T-helper 1 cell (primary cell): ENCODE results near the gene RUVBL1.

Experiments used
- DNase-seq, 5 donors: peaks; one replicate each; pipeline ENCODE4 v3.0.0-alpha.2; 2012 to 2020

RUVBL1 gene

GRCh38 chr3:128066676-128067075, 56.9 kb downstream of the RUVBL1 start:
- DNase-seq = no peak

GRCh38 chr3:128066114-128066513, 57.5 kb downstream of the RUVBL1 start:
- DNase-seq = no peak

DNA sequence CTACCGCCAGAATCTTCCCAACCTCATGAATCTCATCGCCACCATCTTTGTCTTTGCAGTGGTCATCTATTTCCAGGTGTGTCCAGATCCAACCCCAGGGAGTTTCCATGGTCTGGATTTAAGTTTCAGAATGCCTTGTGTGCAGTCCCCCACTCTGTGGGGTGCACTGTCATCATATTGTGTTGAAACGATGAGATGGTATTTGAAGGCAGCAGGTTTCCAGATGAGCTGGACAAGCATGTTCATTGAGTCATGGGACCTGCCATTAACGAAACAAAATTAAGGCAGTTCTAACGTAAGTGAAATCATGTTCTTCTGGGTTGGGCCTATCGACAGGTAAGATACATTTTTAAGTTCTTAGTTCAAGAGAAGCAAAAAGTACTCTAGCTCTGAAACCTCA, 58.6 kb downstream of the RUVBL1 start:
- no peak for DNase-seq

- no peak for DNase-seq
Measured at GRCh38 chr3:128063865-128064264, 59.7 kb downstream of the RUVBL1 start.

DNA sequence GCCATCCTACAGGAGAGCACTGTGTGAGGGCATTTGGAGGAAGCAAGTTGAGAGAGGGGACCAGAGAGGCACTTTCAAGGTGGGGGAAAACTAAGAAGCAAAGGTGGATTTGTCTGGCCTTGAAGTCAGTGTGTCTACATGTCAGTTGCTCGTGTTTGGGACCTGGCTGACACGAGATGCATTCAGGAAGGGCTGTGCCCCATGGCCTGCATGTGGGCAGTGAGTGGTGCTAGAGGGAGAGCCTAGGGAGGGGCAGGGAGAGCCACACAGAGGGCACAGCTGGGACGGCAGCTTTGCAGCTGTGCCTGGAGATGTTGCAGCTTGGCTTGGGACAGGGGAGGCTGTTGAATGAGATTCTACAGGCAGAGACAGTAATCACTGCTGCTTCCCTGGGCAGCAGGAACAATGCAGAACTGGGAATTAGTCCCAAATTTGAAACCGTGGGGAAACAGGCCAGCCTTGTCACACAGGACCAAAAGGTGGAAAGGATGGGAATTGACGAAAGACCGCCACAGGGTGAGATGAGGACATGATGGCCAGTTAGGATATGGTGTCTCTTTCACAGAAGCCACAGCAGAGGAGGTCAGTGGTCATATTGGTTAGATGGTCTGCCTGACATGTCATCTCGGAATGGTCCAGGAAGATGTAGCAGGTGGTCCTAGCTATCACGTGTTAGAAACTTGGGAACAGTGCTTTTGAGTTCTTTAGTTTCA, 61.4 kb downstream of the RUVBL1 start:
- no peak for DNase-seq

- DNase-seq = no peak
Measured at GRCh38 chr3:128060473-128061381, 62.9 kb downstream of the RUVBL1 start.

- no peak for DNase-seq
Measured at GRCh38 chr3:128056258-128056657, 67.4 kb downstream of the RUVBL1 start.

GRCh38 chr3:128054367-128054766, 69.2 kb downstream of the RUVBL1 start:
- DNase-seq = no peak

GRCh38 chr3:128053614-128054013, 70.0 kb downstream of the RUVBL1 start:
- no peak for DNase-seq

DNA sequence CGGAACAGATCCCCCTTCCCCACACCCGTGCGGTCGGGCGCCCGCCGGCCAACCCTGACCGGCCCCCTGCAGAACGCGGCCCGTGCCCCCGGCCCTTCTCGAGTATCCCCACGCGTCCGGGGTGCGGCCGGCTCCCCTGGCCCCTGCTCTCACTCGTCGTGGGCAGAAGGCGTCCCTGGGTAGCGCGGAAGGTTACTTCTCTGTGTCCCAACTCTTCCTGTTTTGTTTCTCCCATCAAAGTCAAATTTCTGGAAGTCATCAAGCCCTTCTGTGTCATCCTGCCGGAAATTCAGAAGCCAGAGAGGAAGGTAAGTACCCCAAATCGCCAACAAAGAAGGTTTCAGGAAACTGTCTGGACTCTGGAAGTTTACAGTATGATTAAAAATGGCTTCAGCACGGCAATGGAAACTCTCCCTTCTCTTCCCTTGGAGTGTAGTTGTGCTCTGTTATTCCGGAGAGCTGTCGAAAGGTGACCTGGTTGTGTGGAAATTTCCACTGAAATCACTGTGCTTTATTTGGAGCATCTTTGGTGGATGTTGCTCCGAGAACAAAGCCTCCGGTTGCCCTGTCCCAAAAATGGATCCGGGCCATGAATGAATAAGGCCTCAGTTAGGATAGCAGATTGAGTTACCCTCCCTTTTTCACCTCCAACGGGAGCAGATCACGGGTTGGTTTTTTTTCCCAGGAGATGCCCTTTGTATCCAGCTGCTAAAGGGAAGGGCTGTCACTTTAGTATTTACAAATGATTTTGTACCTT, 70.8 kb downstream of the RUVBL1 start:
- no peak for DNase-seq

DNA sequence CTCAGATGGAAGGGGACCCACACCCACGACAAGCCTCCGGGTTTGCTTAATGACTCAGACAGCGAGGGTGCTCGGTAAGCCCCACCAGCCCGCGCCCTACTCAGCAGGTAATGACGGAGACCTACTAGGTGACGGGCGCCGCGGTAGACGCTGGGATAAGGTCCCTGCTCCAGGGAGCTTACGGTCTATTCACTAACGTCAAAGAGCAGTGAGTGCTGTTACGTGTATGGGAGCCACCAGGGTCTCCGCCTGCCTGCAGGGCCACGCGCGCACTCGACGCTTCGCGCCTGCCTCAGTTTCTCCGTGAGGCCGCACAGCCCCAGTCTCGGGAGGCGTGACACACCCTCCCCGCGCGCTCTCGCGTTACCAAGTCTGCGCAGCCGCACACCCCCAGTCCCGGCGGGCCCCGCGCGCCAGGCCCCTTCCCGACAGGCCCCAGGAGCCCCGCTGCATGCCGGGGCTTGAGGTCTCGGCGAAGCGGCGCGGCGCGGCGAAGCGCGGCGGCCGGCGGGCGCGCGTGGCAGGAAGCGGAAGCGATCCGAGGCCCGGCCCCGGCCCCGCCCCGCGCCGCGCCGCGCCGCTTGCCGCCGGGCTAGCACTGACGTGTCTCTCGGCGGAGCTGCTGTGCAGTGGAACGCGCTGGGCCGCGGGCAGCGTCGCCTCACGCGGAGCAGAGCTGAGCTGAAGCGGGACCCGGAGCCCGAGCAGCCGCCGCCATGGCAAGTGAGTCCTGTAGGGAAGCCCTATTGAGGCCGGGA, 71.6 kb downstream of the RUVBL1 start, which contains the start of gene SEC61A1:
Gene SEC61A1, plus strand, starts transcription at position 601 of the 758 bp plus-strand sequence. Its CDS starts 116 bp downstream, at position 717.
- peak; percentile 88 to 96 (median 91) for DNase-seq

- no peak for DNase-seq
Measured at GRCh38 chr3:128051459-128051836, 72.2 kb downstream of the RUVBL1 start.

DNA sequence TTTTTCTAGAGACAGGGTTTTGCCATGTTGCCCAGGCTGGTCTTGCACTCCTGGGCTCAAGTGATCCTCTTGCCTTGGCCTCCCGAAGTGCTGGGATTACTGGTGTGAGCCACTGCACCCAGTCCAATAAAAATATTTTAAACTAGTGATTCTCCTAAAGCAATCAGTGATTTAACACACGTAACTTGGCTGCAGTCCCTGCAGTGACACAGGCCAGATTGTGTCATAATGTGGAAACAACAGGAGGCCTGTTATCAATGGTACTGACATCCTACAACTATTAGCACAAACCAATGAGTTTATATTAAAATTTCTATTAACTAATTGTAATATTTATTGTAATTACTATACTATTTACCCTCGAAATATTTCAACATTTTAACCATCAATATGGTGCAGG, 73.0 kb downstream of the RUVBL1 start:
- no peak for DNase-seq

GRCh38 chr3:128041344-128041743, 82.3 kb downstream of the RUVBL1 start:
- no peak for DNase-seq

DNA sequence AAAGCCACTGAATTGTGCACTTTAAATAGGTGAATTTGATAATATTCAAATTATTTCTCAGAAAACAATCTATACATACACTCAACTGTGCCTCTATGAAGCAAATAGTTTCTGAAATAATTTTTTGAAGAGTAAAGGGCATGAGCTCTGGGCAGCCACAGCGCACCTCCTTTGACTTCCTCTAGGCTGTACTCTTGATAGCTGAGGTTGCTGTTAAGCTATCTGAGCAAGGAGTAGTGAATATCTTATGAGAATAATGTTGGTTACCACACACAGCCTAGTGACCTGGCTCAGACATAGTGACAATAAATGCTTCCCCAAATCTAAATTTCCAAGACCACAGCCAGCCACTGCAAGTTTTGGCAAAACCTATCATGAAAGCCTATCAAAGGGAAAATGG, 83.0 kb downstream of the RUVBL1 start:
- DNase-seq = no peak

GRCh38 chr3:128040041-128040440, 83.6 kb downstream of the RUVBL1 start:
- DNase-seq = no peak

DNA sequence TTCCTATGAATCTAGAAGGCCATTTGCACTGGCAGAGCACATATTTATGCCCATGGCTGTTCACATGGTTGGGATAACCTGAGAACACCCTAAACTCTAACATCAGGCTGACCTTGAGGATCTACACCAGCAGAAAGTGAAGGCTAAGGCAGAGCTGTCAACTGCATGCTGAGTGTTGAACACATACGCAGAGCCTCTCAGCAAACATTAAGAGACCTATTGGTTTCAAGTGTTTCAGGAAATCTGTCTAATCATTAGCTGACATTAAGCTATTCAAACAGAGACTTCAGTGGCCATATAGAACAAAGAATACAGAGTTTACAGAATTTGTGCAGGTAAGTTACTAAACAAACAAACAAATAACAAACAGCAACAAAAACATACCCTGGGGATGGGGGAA, 87.5 kb downstream of the RUVBL1 start:
- DNase-seq = no peak

DNA sequence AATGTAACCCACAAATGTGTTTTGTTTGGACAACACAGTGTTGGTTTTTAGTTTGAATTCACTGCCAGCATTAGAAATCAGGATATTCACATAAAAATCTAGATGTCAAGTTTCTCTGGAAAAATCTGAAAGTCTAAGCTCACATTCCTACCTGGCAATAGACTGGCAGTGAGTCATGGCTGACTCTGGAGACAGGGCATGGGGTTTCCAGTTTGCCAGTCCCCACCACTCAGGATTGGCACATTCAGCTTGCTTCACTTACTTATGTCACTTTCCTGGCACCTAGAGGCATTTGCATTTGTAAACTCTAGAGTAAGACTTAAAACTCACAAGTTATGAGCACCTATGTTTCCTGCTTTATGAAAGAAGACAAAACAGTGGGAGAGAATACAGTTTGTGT, 90.5 kb downstream of the RUVBL1 start:
- DNase-seq = no peak
